SK-N-SH (cell line): ENCODE results near the gene CGN. TPM values are rescaled to one million over a fixed set of nuclear protein-coding genes. Genes with fewer than 3 reads are reported as not detected.

ENCODE experiments used
- CTCF ChIA-PET: fragments of 300-600, 350-600 bp; formaldehyde crosslinking; extraction: SDS; loops from one replicate; lab custom pipeline; 2021; lab: Yijun Ruan, JAX
- POLR2A ChIA-PET: fragments of 350-600 bp; sonication (Branson Sonifier 250); formaldehyde crosslinking; extraction: SDS; loops from one replicate; lab custom pipeline; 2020; ENCODE audit warnings: antibody characterized with exemption, inconsistent platforms; lab: Yijun Ruan, JAX
- DNase-seq: peaks from one replicate; pipeline ENCODE4 v3.0.0; 2012
- H2AFZ ChIP-seq: fragments of 200-600 bp; sonication (generic); 2 replicates; pipeline ENCODE4 v1.8.1; 2016; ENCODE audit warnings: antibody characterized with exemption, mild to moderate bottlenecking, low read depth
- H3F3A ChIP-seq: fragments of 200-600 bp; sonication (generic); replicated peaks from 2 replicates; pipeline ENCODE3; 2016; ENCODE audit warnings: antibody characterized with exemption, mild to moderate bottlenecking; ENCODE audit not compliant: insufficient read depth
- H3K27ac ChIP-seq, 2 experiments: fragments of 200-500 bp in 1 of 2; fragments of 200-600 bp in 1 of 2; sonication (Bioruptor generic) in 1 of 2; sonication (generic), shearing (Covaris generic) in 1 of 2; 2 replicates each; pipeline versions ENCODE4 v1.5.1 to v1.6.1; 2014 to 2016; ENCODE audit warnings: low read depth in 2 of 2, inconsistent platforms in 1 of 2, low read length in 1 of 2, mild to moderate bottlenecking in 1 of 2, mixed read lengths in 1 of 2
- H3K27me3 ChIP-seq: fragments of 200-600 bp; sonication (generic), shearing (Covaris generic); 2 replicates; pipeline ENCODE4 v1.6.1; 2016; ENCODE audit warnings: mixed run types; ENCODE audit not compliant: insufficient read depth
- H3K36me3 ChIP-seq, 2 experiments: fragments of 200-500 bp in 1 of 2; fragments of 200-600 bp in 1 of 2; sonication (Bioruptor generic) in 1 of 2; sonication (generic) in 1 of 2; replicated peaks in 1 of 2; 2 replicates each; pipeline versions ENCODE3 to v1.5.1; 2014 to 2016; ENCODE audit warnings: low read length in 1 of 2, mild to moderate bottlenecking in 1 of 2; ENCODE audit not compliant: insufficient read depth in 2 of 2, control insufficient read depth in 1 of 2
- H3K4me1 ChIP-seq, 2 experiments: fragments of 200-500 bp in 1 of 2; fragments of 200-600 bp in 1 of 2; sonication (Bioruptor generic) in 1 of 2; sonication (generic), shearing (Covaris generic) in 1 of 2; 2 replicates each; pipeline versions ENCODE4 v1.5.1 to v1.6.1; 2014 to 2016; ENCODE audit warnings: low read depth in 1 of 2, low read length in 1 of 2, mixed run types in 1 of 2; ENCODE audit not compliant: insufficient read depth in 2 of 2, control insufficient read depth in 1 of 2
- H3K4me2 ChIP-seq: fragments of 200-600 bp; sonication (generic), shearing (Covaris generic); 2 replicates; pipeline ENCODE4 v1.6.1; 2017; ENCODE audit warnings: mixed run types
- H3K4me3 ChIP-seq, 2 experiments: fragments of 200-500 bp in 1 of 2; fragments of 200-600 bp in 1 of 2; sonication (Bioruptor generic) in 1 of 2; sonication (generic), shearing (Covaris generic) in 1 of 2; 2 replicates each; pipeline versions ENCODE4 v1.5.1 to v1.8.1; 2014 to 2016; ENCODE audit warnings: low read depth in 2 of 2, inconsistent platforms in 1 of 2, low read length in 1 of 2, mild to moderate bottlenecking in 1 of 2, mixed read lengths in 1 of 2, moderate library complexity in 1 of 2
- H3K79me2 ChIP-seq: fragments of 200-600 bp; sonication (generic); 2 replicates; pipeline ENCODE4 v1.8.1; 2017; ENCODE audit warnings: mild to moderate bottlenecking; ENCODE audit not compliant: insufficient read depth
- H3K9ac ChIP-seq: fragments of 200-600 bp; sonication (generic); 2 replicates; pipeline ENCODE4 v1.6.1; 2017; ENCODE audit warnings: mixed run types
- H3K9me2 ChIP-seq: fragments of 200-600 bp; sonication (generic); 2 replicates; pipeline ENCODE4 v1.6.1; 2017; ENCODE audit warnings: mixed run types
- H3K9me3 ChIP-seq: fragments of 200-600 bp; sonication (generic); 2 replicates; pipeline ENCODE4 v1.6.1; 2017; ENCODE audit warnings: mixed run types, mild to moderate bottlenecking, moderate library complexity
- H4K20me1 ChIP-seq: fragments of 200-600 bp; sonication (generic); 2 replicates; pipeline ENCODE4 v1.6.1; 2017; ENCODE audit warnings: mild to moderate bottlenecking, mixed run types; ENCODE audit not compliant: insufficient read depth
- CTCF ChIP-seq: fragments of 200-600 bp; sonication (generic); IDR thresholded peaks from 2 replicates; pipeline ENCODE4 v1.6.1; 2017; ENCODE audit warnings: antibody characterized with exemption, mild to moderate bottlenecking, moderate library complexity
- FOXJ3 ChIP-seq: sonication (generic); formaldehyde crosslinking; IDR thresholded peaks from 2 replicates; pipeline ENCODE4 v1.5.1; 2020; ENCODE audit warnings: mild to moderate bottlenecking, missing genetic modification reagents
- MEF2A ChIP-seq: IDR thresholded peaks from 2 replicates; pipeline ENCODE4 v1.4.0; 2012; ENCODE audit warnings: low read depth, borderline replicate concordance
- MXI1 ChIP-seq: IDR thresholded peaks from 2 replicates; pipeline ENCODE4 v1.6.1; 2012; ENCODE audit warnings: mild to moderate bottlenecking, low read depth, low read length, improper control_type of control experiment
- NFIC ChIP-seq: IDR thresholded peaks from 2 replicates; pipeline ENCODE4 v1.4.0; 2012; ENCODE audit warnings: borderline replicate concordance
- RAD21 ChIP-seq: IDR thresholded peaks from 2 replicates; pipeline ENCODE4 v1.6.1; 2012; ENCODE audit warnings: mild to moderate bottlenecking, low read length
- SIN3A ChIP-seq: IDR thresholded peaks from 2 replicates; pipeline ENCODE4 v1.6.1; 2012; ENCODE audit warnings: low read depth, mild to moderate bottlenecking, low read length, moderate library complexity, borderline replicate concordance
- SMC3 ChIP-seq: IDR thresholded peaks from 2 replicates; pipeline ENCODE4 v1.6.1; 2012; ENCODE audit warnings: low read depth, low read length, improper control_type of control experiment
- TEAD4 ChIP-seq: IDR thresholded peaks from 2 replicates; pipeline ENCODE4 v1.4.0; 2012; ENCODE audit warnings: mild to moderate bottlenecking, borderline replicate concordance; ENCODE audit not compliant: insufficient read depth
- WGBS: methylation state at CpG from one replicate; pipeline ENCODE4 v1.1.6; 2017; ENCODE audit warnings: low lambda C conversion rate; 5-methylcytosine and 5-hydroxymethylcytosine counted together
- polyA plus RNA-seq, 3 experiments: library from polyadenylated mRNA; depleted of rRNA; stranded (reverse); fragments of >200 nt; gene quantifications; 2 replicates each; pipeline ENCODE4 v1.2.3, GENCODE V29; 2012

CGN gene
- polyA plus RNA-seq, 1 of the 3 experiments (the other 2 are of a cell fraction) = 0.36 TPM

GRCh38 chr1:151533870-151534269, 22.7 kb downstream of the CGN start:
- POLR2A ChIA-PET = no interaction called here
- Histone ChIP-seq H3K9me2 (no peaks in the 10 kb centered on the region), H3K4me1 (peaks cover 3 to 20% of the 10 kb centered on the region in 2 experiments; a peak in 3 of 4 replicates), H2AFZ (no peak overlapping the region), H3K79me2 (no peaks in the 10 kb centered on the region), H3K4me3 (no peak overlapping the region), H3K27me3 (no peaks in the 10 kb centered on the region), H3K9ac (no peak overlapping the region), H3K27ac (no peak overlapping the region), H3K9me3 (no peaks in the 10 kb centered on the region), H3K4me2 (no peak overlapping the region), H3K36me3 (no peaks in the 10 kb centered on the region), H4K20me1 (no peaks in the 10 kb centered on the region), H3F3A (peaks cover 5% of the 10 kb centered on the region)
- TF ChIP-seq MEF2A = no peak
- TF ChIP-seq SIN3A = no peak
- no peak for TF ChIP-seq CTCF
- no peak for TF ChIP-seq RAD21
- no peak for TF ChIP-seq NFIC
- TF ChIP-seq FOXJ3 (CRISPR knock-in tag) = no peak
- TF ChIP-seq TEAD4 = no peak
- no peak for TF ChIP-seq MXI1
- DNase-seq = no peak
- WGBS = 84% methylated on average over 4 of the region's 10 CpGs
- CTCF ChIA-PET = interaction anchor here (1.0 to 5.2 kb wide), 5 partner anchors 11 to 303 kb away, joined by 3 to 28 read pairs (median 4); no protein-coding TSS in a partner anchor

GRCh38 chr1:151534662-151535278, 23.6 kb downstream of the CGN start:
- Histone ChIP-seq H3K27ac (no peak overlapping the region), H3K36me3 (no peaks in the 10 kb centered on the region), H3K27me3 (no peaks in the 10 kb centered on the region), H4K20me1 (no peaks in the 10 kb centered on the region), H3K9me3 (no peaks in the 10 kb centered on the region), H3K4me1 (peaks cover 10 to 28% of the 10 kb centered on the region in 2 experiments; a peak in 3 of 4 replicates), H3K4me2 (no peak overlapping the region), H3F3A (peaks cover 5% of the 10 kb centered on the region), H3K9ac (no peak overlapping the region), H3K4me3 (no peak overlapping the region; a peak in 1 of 4 replicates), H3K79me2 (no peaks in the 10 kb centered on the region), H3K9me2 (no peaks in the 10 kb centered on the region), H2AFZ (0 out of 2 replicates have a peak overlapping the region, but pooled peaks have one; percentile 7)
- CTCF ChIA-PET = interaction anchor here (0.6 to 5.2 kb wide), 24 partner anchors 9 to 323 kb away, joined by 3 to 28 read pairs (median 3); partner anchors contain the start of gene CGN
- TF ChIP-seq SMC3 = peak; percentile 86
- 0 out of 2 replicates have a peak, but pooled peaks have one; percentile 69 for TF ChIP-seq MXI1
- TF ChIP-seq RAD21 = peak; percentile 85
- no peak for TF ChIP-seq TEAD4
- TF ChIP-seq CTCF = peak; percentile 97
- WGBS = 69% methylated on average over 12 of the region's 12 CpGs
- POLR2A ChIA-PET = no interaction called here
- DNase-seq = peak; percentile 81
